ENCODE measurements around the gene WNT16.
"Not testable (repeated sequence)": the region's sequence is repeated elsewhere in the genome, so short reads cannot be mapped to it uniquely, and the experiment has no call there.

WNT16 gene

DNA sequence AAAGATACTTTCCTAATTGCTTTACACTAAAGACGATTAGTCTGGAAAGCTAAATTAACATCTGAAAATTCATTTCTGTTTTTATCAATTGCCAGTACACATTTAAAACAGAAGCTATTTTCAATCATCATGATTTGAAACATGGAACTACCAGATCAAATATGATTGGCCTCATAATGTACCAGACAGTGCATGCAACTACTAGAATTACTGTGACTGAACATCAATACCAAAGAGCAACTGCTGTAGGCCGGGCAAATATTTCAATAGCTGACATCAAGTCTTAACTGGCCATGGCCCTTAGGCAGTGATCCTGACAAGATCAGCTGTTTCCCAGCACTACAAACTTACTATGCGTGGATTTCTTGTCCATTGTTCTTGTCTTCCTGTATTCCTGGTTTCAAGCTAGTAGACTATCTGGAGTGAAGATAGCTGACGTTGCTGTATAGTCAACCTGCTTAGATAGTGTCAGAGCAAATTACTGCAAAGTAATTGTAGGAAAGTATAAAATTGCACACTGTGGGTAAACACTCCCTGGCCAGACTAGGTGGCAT, 21.7 kb upstream of the WNT16 start:
- no peak for DNase-seq

DNA sequence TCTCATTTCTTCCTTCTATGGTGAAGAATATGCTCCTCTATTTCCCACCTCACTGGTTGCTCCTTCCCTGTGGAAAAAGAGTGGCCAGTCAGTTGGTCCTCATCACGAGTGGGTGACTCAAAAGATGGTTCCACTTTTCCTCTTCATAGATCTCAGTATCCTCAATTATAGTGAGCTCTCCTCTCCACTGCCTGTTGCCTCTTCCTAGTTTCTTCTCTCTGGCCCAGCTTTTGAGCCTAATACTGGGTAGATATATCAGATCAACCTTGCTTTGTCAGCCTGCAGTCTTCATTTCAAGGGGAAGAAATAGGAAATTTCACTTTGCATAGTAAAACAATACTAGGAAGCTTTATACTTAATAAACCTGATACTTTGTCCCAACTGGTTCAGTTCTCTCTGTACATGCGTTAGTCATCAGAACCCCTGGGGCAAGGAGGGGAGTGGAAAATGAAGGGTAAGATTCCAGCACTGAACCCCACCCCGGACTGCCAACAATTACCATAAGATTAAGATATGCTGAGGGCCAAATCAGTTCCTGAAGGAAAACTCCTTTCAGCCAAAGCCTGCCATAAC, 15.5 kb upstream of the WNT16 start:
- DNase-seq, result no peak

GRCh38 chr7:121313793-121314676, 14.8 kb upstream of the WNT16 start:
- DNase-seq, result peak; percentile 91

DNA sequence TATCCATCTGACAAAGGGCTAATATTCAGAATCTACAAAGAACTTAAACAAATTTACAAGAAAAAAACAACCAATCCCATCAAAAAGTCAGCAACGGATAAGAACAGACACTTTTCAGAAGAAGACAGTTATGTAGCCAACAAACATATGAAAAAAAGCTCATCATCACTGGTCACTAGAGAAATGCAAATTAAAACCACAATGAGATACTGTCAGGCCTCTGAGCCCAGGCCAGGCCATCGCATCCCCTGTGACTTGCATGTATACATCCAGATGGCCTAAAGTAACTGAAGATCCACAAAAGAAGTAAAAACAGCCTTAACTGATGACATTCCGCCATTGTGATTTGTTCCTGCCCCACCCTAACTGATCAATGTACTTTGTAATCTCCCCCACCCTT, 13.6 kb upstream of the WNT16 start:
- DNase-seq, result not testable (repeated sequence)

DNA sequence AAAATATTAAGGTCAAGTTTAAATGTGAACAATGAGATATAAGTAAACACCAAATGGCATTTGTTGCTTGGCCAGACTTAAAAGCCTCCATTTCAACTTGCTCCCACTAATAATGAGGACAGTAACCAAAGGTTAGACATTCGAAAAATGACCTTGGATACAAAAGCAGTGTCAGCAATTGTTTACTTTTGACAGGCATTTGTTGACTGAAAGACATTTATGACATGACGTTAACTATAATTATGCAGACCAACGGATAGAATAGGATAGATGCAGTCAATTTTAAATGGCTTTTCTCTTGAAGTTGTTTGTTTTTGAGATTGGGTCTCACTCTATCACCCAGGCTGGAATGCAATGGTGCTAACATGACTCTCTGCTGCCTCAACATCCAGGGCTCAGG, 6.3 kb upstream of the WNT16 start:
- peak; percentile 86 for DNase-seq

DNA sequence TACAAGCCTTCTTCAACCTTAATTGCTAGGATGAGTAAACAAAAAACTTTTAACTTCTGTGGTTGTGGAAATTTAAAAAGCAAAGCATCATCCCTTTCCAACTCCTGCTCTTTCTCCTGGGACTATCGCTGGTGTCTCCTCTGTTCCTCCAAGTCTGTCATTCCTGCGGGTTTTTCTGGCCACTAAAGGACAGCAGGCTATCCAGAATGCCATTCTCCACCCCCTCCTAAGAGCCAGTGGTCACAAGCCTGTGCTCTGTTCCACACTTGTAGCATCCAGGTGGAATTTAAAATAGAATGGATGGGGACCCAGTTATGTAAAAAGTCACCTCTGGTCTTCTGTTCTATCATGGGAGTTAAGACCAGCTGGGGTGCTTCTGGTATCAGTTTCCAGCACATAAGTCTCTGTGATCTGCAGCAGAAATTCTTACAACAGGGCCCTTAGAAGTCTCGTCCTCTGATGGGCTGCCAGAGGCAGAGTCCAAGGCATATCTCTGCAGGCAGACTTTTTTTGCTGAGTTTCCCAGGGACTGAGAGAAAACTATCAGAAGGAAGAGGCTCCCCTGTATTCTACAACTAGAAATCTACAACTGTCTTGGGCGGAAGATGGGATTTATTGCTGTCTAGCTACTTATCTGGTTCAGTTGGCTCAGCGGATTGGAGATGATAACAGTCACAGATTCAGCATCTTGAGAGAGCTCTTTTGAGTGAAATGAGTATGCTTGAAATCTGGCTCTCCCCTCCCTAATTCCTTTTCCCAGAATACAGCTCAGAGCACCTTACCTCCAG, 5.1 kb upstream of the WNT16 start:
- no peak for DNase-seq

DNA sequence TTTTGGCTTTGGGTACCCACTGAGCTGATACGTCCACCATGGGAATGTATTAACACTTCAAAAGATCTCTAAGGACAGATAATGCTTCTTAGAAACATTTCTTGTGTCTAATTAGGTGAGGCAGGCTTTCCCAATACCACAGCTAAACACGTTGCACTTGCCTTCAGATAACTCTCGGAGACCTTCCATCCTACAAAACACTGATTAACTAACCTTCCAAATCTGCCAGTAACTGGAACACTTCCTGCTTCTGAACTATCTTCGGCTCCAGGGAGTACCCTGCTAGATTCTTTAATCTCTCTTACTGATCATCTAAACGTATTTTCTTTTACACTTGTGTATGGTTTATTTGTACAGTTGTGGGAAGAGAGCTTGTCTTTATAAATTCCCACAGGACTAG, 1.1 kb upstream of the WNT16 start:
- DNase-seq, result no peak

DNA sequence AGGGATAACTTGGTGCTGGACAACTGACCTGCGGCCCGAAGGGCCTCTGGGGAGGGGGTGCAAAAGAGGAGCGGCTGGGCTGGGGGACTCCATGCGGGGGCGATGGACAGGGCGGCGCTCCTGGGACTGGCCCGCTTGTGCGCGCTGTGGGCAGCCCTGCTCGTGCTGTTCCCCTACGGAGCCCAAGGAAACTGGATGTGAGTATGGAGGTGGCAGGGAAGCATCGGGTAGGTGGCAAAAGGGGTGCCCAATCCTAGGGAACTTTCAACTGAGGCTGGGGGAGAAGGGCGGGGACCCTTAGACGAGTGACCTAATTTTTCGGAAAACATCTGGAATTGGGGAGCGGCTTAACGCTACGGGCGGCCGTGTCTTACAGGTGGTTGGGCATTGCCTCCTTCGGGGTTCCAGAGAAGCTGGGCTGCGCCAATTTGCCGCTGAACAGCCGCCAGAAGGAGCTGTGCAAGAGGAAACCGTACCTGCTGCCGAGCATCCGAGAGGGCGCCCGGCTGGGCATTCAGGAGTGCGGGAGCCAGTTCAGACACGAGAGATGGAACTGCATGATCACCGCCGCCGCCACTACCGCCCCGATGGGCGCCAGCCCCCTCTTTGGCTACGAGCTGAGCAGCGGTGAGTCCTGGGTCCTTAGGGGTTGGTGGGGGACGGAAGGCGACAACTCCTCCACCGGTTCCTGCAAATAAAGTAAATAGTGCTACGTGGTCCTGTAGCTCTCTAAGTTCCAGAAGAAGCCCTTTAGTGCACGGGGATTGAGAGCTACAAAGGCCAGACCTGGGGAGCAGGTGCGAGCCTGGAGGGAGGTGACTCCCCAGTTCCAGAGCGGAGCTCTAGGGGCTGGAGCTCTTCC, 622 bp downstream of the WNT16 start:
- DNase-seq, result peak; percentile 34

- peak; percentile 53 for DNase-seq
Observed at GRCh38 chr7:121330053-121330833, 1.4 kb downstream of the WNT16 start.

DNA sequence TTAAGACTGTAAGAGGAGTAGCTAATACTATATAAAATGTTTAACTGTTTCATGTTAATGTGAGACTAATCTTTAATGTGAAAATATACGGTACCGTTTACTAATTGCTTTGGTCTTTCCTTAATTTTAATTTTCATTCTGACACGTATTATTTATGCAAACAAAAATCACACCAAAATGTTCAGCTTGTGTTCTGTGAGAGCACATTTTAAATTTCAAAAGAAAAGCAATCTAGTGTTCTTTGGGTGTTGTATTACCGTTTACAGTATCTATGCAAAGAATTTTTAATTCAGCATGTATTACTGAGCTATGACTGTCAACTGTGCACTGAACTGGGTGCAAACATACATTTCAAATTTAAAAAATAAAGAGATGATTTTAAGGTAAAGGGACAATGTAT, 2.2 kb downstream of the WNT16 start:
- DNase-seq, result no peak

GRCh38 chr7:121331574-121331973, 2.8 kb downstream of the WNT16 start:
- no peak for DNase-seq

- DNase-seq, result no peak
Observed at GRCh38 chr7:121334376-121334775, 5.6 kb downstream of the WNT16 start.

DNA sequence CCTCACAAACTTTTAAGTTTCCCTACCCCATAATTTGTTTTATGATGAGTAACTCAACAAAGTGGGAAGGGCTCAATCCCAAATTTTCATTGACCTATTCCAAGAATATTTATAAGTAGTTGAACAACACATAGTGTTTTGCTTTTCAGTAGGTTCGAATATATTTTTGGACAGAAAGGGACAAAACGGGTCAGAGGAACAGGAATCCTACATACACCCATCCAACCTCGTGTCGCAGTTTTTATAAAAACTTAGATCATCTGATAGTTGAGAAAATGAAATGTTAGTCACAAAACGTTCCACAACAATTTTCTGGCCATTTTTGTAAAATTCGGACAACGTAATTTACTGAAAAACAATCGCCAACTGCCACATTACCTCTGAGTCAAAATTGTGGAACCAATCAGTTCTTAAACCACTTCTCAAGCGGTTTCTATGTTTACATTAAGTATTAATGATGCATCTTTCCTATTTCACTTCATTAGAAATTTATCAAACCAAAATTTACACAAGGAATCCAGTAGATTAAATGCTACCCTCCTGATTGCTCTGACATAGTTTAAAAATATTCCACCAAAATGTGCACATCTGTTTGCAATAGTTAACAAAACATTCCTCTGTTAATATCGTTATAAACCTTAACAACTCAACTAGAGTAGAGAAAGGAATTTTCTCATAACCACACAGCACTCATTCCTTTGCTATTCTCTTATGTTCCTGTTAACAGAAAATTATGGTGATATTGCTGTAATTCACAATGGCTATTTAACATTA, 6.3 kb downstream of the WNT16 start:
- no peak for DNase-seq

DNA sequence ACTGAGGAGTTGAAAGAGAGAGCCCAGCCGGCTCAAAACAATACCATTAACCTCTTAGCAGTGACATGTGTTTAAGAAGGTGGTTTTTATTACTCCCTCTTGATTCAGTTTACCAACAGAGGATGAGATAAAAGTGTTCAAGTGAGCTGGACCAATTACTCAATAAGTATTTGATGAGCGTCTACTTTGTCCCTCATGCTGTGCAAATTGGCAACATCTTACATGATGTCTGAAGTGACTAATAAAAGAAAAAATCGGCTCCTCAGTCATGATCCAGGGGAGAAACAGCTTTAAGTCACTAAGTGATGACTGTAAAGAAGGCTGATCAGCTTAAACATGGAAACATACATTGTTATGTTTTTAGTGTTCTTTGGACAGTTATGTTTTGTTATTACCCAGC, 7.8 kb downstream of the WNT16 start:
- no peak for DNase-seq

DNA sequence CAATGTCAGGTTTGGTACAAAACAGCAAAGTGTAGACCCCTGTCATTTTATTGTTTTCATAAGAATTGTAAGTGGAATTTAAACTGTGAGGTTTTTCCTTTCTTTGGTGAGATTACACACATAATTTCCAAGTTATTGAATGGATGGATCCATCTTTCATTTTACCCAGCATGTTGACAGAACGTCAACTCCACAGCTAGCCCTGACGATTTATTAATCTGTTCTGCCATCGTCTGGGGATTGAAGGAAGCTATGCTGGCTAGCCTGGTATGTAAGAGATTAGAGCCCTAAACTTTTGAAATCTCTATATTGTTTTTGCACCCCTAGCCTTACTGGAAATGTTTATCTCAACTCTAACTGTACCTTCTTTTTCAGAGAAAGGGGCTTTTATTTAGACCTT, 8.6 kb downstream of the WNT16 start:
- DNase-seq, result peak; percentile 24

- no peak for DNase-seq
Observed at GRCh38 chr7:121339082-121339481, 10.3 kb downstream of the WNT16 start.

DNA sequence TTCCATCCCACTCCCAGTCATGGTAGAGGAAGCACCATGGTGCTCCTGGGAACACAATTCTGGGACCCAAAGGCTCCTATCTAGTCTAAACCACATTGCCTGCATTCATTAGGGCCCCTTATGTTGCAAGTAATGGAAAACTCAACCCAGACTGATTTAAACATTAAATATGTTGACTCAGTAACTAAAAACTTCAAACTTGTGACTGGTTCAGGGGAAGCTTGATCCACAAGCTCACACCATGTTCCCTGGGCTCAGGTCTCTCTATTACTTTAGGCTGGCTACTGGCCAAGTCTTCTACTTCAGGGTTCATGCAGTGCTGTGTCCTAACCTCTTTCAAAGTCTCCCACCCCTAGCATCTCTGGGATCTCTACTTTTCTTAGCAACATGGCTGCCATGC, 13.1 kb downstream of the WNT16 start:
- no peak for DNase-seq

DNA sequence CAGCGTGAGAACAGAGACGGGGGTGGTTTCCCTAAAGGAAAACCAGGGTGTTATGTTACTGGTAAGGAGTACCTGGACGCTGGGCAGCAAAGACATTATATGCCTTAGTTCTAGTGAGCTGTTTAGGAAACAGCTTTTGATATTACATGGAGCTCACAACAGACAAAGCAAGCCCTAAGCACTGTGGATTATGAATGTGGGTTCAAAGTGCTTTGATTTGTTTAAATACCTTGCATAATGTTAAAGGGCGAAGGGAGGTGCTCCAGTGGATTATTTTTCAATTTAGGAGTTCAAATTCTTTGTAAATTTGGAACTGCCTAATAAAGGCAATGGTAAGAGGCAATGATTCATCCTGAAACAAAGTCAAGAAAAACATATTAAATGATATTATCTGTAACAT, 13.8 kb downstream of the WNT16 start:
- DNase-seq, result no peak

DNA sequence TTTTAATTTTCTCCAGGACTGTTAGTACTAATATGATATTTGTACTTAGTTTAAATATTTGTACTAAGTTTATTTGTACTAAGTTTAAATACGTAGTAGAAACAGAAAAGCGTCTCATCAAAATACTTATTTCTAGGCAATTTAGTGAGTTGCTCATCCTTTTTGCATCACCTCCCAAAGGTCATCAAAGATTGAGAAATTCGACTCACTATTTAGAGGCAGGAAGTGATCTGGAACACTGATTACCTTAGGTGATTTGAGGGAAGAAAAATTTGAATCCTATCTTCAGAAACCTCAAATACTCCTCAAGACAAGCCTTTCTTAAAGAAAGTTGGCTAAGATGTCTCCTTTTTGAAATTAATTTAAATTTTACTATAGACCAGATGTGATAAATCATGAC, 14.5 kb downstream of the WNT16 start:
- DNase-seq, result no peak

DNA sequence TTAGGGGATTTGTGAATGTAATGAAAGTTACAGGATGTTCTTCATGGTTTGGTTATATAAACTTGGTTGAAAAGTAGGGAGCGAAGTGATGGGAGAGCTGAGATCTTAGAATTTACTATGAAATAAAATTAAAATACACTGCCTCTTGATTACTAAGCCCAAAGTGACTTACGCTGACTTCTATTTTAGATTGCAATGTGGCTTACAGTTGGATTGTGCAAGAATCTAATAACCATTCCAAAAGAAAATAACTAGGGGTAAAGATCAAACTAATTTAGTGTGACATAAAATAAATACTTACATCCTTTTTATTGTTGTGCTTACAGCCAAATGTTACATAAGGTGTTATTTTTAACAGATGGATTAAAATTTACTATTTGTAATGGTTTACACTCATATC, 15.3 kb downstream of the WNT16 start:
- no peak for DNase-seq

DNA sequence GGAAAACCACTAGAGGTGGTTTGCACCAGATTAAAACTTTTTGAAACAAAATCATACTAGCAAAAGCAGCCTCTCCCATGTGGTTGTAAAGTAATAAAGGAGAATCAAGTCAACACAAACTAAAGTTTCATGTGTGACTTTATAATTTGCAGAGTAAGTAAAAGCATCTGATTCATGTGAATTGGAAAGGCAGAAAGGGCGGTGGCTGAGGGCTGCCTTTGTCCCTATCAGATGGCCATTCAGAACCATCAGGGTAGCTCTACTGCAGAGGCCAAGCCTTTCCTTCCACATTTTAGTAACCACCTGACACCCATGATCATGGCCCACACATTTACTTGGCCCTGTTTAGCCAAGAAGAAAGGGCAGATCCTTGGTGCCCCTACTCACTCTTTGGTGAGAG, 15.7 kb downstream of the WNT16 start:
- DNase-seq, result no peak

Data from NCI-H748 treated with DMSO at 0.1 percent for 48 hours (cell line).